T-helper 2 cell (primary cell): ENCODE measurements around the gene RUSC2.
"Not testable (repeated sequence)": the region's sequence is repeated elsewhere in the genome, so short reads cannot be mapped to it uniquely, and the experiment has no call there.

Source experiments
- DNase-seq, 5 experiments: peaks; one replicate each; pipeline versions ENCODE4 v3.0.0 to v3.0.0-alpha.2; 2012 to 2022

The RUSC2 gene

DNA sequence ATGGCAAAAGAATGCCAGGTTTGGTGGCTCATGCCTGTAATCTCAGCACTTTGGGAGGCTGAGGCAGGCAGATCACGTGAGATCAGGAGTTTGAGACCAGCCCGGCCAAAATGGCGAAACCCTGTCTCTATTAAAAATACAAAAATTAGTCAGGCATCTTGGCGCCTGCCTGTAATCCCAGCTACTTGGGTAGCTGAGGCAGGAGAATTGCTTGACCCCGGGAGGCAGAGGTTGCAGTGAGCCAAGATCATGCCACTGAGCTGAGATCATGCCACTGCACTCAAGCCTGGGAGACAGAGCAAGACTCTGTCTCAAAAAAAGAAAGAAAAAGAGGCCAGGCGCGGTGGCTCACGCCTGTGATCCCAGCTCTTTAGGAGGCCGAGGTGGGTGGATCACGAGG is 8.3 kb downstream of the RUSC2 start:
- not testable (repeated sequence) for DNase-seq

DNA sequence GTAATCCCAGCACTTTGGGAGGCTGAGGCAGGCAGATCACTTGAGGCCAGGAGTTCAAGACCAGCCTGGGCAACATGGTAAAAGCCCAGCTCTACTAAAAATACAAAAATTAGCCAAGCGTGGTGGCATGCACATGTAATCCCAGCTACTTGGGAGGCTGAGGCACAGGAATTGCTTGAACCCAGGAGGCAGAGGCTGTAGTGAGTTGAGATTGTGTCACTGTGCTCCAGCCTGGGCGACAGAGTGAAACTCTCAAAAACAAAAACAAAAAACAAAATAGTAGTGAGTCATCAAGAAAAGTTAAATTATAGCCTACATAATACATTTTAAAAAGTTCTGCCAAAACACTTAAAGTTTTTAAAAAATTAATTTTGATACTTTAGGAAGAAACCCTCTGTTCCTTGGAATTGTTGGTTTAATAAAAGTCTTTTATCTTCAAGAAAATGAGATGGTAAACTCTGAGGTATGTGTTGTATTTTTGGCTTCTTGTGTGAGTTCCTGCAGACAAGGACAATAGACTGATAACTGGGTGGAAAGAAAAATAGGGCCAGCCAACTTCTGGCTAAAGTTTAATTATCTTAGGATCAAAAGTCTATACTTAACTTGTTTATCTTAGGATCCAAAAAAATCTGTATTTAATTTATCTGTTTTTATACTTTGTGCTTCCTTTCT is 9.3 kb downstream of the RUSC2 start:
- DNase-seq, result no peak

DNA sequence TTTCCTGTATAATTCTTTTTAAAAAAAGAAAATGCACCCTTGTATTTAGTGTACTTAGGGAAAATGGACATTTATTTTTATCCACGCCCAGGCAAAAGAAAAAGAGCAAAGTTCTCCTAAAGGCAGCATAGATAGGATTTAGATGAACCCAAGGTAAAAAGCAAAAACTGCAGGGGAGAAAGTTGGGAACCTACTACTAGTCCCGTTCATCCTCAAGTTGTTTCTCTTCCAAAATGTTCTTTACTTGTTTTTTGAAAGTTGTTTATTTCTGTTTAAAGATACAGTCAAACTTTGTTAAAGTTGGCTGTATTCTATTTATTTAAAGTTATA is 9.8 kb downstream of the RUSC2 start:
- DNase-seq, result no peak

DNA sequence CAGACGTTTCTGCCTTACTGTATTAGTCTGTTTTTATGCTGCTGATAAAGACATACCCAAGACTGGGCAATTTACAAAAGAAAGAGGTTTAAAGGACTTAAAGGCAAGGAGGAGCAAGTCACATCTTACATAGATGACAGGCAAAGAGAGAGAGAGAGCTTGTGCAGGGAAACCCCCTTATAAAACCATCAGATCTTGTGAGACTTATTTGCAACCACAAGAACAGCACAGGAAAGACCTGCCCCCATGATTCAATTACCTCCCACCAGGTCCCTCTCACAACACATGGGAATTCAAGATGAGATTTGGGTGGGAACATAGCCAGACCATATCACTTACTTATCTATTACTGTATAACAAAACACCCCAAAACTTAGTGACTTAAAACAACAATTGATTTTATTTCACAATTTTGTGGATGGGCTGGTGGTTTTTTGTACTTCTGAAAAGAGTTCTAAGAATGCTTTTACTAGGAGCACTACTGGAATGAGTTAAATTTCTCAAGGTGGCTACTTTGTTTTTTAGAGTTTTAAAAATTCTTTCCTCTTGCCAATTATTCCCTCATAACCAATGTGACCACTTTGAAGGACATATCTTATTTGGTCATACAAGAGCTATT is 10.3 kb downstream of the RUSC2 start:
- DNase-seq, result peak in 1 of 5 experiments; percentile 16

DNA sequence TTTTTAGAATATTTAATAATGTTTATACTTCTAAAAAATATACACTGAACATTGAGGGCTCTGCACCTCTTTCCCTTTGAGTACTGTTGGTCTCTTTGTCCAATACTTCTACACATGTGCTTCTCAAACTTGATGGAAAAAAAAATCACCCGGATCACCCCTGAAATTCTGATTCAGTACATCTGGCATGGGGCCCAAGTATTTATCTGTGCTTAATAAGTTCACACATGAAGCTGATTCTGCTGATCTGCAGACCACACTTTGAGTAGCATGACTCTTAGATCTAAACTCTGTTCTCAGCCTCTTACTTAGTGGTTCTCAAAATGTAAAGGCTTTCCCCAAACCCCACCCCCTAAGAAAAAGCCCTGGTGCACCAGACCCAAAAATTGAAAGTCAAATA is 12.0 kb downstream of the RUSC2 start:
- no peak for DNase-seq

DNA sequence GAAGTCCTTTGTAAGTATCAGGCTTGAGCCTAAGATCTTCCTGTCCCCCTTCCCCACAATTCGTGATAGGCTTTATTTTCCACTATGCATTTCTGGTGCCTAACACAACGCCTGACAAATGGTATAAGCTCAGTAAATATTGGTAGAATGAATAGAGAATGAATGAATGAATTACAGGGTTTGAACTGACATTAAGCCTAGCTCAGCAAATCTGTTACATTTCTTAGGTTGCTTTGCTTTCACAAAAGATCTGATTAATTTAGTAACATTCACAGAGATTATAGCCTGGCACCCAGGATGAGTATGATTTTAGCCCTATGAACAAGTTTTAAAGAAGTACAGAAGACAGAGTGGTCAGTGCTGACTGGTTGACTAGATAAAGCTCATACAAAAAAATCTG is 16.4 kb downstream of the RUSC2 start:
- no peak for DNase-seq

- no peak for DNase-seq
Measured at GRCh38 chr9:35508069-35508468, 18.2 kb downstream of the RUSC2 start.

- no peak for DNase-seq
Measured at GRCh38 chr9:35510383-35510753, 20.5 kb downstream of the RUSC2 start.

GRCh38 chr9:35510754-35511428 is 21.0 kb downstream of the RUSC2 start:
- no peak for DNase-seq

DNA sequence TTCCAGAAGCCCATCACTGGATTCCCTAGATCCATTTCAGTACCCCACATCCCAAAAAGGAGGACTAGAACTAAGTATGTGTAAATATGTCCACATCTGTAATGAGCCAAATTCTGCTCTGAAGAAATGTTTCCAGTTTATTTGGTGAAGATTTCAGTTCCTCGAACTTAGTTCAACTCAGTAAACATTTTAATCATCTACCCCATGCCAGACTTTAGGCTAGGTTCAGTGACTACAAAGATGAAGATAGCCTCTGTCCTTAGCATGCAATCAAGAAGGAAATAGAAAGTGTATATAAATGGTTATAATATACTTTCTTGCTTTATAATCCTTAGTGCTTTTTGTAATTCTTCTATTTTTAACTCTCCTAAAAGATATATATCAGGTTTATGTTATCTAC is 21.5 kb downstream of the RUSC2 start:
- no peak for DNase-seq

GRCh38 chr9:35515766-35516165 is 25.9 kb downstream of the RUSC2 start:
- no peak for DNase-seq

DNA sequence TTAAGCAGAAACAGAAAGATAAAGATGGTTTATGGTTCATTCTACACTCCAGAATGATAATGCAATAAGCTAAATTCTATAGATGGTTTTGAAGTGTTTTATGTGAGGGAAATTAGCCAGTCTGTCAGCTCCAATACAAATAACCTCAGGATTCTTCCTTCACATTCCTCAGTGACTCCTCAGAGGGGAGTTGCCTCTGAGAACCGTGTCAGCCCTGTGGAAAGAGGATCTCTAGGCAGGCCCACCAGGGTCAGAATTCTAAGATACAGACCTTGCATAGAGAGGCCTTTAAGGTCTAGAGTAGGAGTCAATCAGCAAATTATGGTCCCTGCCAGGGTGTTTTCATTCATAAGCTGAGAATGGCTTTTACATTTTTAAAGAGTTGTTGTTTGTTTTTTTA is 26.6 kb downstream of the RUSC2 start:
- no peak for DNase-seq

DNA sequence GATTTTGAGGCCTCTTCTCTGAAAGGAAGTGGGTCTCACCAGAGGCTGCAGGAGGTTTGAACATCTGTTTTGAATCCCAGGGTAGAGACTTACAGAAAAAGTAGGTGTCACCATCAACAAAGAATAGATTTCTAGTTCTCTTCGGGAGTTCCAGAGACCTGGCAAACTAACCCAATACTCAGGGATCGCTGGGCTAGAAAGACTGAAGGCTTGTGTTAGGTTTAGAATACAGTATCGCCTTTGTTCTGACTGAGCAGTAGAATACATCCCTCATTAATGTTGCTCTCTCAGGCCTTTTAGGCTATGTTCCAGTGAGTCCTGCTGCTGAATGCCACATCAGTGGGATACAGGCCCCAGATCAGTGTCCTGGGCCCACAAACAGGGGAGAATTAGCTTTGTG is 27.2 kb downstream of the RUSC2 start:
- DNase-seq, result no peak

GRCh38 chr9:35517552-35518224 is 27.8 kb downstream of the RUSC2 start:
- DNase-seq, result no peak

DNA sequence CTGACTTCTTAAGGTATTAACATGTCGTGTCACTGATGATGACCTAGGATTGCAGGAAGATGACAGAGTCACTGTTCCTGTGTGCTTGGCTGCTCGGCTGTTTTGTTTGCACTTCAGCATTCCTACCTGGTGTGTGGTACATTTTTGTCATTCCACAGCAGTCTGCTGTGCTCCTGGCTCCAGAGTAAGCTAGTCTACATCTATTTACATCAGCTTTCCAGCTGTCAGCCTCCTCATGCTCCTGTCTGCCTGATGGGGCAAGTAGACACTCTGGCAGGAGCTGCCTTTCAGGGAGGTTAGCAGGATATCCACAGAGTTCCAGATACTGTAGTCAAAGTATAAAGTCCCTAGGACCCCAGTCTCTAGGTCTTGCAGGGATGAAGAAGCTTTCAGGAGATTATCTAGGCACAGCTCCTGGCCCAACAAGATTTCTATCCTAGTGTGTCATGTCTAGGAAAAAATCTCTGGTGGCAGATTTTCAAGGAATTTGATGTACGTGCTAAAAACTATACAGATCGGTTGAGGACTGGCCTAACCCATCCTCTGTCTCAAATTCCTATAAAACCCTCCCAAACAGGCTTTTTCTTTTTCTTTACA is 28.4 kb downstream of the RUSC2 start:
- DNase-seq, result no peak

DNA sequence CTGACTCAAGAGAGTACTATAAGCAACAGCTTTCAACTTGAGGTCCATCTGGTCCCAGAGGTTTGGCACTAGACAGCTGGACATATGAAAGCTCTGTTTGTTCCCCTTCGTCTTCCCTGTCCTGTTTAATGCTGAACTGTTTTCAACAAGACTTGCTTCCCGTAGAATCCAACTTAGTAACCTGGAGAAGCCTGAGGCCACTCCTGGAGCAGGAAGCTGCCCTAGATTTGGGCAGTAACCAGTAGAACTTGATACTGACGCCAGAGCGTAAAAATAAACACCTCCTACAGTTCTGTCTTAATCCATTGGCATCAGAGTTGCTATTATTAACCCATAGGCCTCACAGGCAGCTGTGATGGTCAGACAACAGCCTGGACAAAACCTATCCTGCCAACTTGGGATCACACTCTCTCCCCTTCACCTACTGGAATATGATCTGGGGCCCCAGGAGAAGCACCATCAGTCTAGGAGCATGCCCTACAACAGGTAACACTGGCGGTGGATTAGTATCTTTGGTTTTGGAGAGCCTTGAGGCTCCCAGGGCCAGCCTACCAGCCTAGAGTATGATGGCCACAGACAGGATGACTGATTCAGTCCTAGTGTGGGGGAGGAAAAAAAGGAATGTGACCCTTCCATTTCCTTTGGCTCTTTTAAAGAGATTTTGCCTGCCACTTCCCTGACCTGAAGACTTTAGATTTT is 29.2 kb downstream of the RUSC2 start:
- no peak for DNase-seq

DNA sequence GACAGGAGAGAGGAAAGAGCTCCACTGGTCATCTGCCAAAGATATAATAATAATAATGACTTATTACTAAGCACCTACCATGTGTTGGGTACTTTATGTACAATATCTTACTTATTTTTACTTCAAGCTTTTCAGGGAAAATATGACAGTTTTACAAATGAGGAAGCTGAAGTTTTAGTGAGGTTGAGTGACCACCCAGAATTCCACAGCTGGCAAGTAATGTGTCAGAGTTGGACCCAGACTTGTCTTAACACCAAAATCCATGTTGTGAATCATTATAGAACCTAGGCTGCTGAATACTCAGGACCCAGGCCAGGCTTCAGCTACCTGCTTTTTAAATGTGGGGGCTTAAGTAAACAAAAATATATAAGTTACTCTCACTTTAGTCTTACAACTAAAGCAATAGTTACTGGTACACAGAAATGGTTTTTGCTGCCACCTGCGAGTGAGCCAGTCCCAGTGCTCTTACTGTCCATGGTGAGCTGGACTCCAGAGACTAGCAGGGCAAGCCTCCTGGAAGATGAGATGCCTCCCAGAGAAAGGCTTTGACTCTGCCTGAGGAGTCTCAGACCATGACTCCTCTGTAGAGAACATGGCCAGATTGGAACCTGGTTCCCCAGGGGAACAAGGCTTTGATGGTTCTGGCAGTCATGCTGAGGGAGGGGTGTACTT is 29.9 kb downstream of the RUSC2 start:
- DNase-seq, result no peak

DNA sequence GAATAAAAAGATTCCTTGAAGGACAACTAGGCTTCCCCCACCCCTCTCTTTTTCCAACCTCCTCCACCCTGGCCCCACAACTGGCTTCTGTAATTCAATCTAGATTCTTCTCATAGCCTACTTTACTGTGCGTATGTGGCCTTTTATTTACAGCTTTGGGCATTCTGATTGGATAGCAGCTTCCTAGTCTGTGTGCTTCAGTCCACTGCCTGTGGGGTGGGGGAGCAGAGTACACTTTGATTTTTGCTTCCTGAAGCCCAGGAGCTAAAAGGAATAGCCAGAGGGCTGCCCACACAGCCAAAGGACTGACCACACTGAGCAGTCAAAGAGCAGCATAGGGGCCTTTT is 30.4 kb downstream of the RUSC2 start:
- DNase-seq, result no peak

- DNase-seq, result no peak
Measured at GRCh38 chr9:35521708-35522107, 31.8 kb downstream of the RUSC2 start.

- DNase-seq, result no peak
Measured at GRCh38 chr9:35522187-35522586, 32.3 kb downstream of the RUSC2 start.

- no peak for DNase-seq
Measured at GRCh38 chr9:35522700-35523099, 32.8 kb downstream of the RUSC2 start.

DNA sequence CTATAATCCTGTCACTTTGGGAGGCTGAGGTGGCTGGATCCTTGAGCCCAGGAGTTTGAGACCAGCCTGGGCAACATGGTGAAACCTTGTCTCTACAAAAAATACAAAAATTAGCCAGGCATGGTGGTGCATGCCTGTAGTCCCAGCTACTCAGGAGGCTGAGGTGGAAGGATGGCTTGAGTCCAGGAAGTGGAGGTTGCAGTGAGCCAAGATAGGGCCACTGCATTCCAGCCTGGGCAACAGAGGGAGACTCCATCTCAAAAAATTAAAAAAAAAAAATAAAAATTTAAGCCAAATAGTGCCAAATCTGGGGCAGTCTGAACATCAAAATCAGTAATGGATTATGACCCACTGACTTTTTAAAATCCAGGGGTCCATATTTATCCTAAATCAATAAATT is 33.6 kb downstream of the RUSC2 start:
- not testable (repeated sequence) for DNase-seq
